SH-SY5Y (cell line): Measurements from ENCODE around the gene GPSM1.

ENCODE experiments used
- GATA2 ChIP-seq: IDR thresholded peaks from 2 replicates; pipeline ENCODE4 v1.6.1; 2011; ENCODE audit warnings: mild to moderate bottlenecking, low read depth, low read length
- GATA3 ChIP-seq: IDR thresholded peaks from 2 replicates; pipeline ENCODE4 v1.6.1; 2011; ENCODE audit warnings: low read depth, mild to moderate bottlenecking, low read length, moderate library complexity

DNA sequence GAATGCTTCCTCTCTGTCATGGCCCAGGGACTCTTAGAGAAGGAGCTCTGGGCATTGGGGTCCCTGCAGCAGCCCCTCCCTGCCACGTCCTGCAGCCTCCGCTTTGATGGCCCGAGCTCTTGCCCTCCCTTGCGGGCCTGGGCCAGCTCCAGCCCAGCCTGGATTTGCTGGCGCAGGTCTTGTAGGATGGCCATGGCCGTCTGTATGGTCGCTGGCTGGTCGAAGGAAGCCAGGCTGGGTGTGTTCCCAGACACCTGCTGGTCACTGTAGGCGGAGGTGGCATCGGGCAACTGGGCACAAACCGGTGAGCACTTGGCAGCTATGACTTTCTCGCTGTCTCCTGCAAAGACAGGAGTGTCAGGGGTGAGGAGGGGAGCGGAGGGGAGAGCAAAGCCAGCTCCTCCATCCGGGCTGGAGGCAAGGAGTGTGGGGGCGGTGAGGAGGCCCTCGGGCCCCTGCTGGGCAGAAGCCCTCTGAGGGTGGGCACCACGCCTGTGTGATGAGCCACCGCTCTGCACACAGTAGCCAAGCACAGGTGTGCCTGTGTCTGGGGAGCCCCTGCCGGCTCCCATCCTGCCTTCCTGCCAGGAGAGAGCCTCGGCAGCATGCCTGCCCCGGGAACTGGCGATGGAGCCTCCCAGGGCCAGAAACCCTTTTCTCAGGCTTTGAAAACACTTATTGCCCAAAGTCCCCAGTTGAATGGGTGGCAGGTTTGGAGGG, 35.9 kb upstream of the GPSM1 start:
- TF ChIP-seq GATA2 (no peak), GATA3 (no peak)
